HFF-Myc (cell line): ENCODE data around the gene AKAP6.

Experiments
- DNase-seq: peaks from one replicate; pipeline ENCODE4 v3.0.0-alpha.2; 2011; ENCODE audit warnings: low read depth; ENCODE audit errors: extremely low read depth
- H3K4me3 ChIP-seq: replicated peaks from 2 replicates; pipeline ENCODE4 v1.5.1; 2011; ENCODE audit warnings: low read depth, mild to moderate bottlenecking, control low read depth, low read length
- TF ChIP-seq, protein P1 (sequence below): IDR thresholded peaks from 2 replicates; pipeline ENCODE4 v1.5.1; 2012; ENCODE audit warnings: mild to moderate bottlenecking, low read depth, low read length, control low read depth; ENCODE audit errors: missing control alignments

The AKAP6 gene

DNA sequence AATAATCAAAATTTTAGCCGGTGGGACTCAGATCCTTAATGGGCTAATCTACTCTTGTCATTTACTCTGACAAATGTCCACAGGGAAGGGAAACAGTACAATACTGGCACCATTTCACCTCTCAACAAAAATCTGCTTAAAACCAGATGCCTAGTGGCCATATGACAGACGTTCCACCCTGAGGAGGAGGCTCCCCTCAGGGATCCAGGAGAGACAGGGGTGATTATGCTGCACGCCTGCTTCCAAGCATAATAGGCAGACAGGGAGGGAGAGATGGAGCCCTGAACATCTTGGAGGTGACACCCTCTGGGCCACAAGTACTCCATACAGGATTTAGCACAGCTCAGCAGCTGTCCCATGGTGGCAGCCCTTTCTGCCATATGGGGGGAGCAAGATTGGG lies 24.8 kb upstream of the AKAP6 start:
- TF ChIP-seq, protein P1, sequence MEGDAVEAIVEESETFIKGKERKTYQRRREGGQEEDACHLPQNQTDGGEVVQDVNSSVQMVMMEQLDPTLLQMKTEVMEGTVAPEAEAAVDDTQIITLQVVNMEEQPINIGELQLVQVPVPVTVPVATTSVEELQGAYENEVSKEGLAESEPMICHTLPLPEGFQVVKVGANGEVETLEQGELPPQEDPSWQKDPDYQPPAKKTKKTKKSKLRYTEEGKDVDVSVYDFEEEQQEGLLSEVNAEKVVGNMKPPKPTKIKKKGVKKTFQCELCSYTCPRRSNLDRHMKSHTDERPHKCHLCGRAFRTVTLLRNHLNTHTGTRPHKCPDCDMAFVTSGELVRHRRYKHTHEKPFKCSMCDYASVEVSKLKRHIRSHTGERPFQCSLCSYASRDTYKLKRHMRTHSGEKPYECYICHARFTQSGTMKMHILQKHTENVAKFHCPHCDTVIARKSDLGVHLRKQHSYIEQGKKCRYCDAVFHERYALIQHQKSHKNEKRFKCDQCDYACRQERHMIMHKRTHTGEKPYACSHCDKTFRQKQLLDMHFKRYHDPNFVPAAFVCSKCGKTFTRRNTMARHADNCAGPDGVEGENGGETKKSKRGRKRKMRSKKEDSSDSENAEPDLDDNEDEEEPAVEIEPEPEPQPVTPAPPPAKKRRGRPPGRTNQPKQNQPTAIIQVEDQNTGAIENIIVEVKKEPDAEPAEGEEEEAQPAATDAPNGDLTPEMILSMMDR, result no peak
- no peak for DNase-seq
- H3K4me3 ChIP-seq, result no peak overlapping the region

DNA sequence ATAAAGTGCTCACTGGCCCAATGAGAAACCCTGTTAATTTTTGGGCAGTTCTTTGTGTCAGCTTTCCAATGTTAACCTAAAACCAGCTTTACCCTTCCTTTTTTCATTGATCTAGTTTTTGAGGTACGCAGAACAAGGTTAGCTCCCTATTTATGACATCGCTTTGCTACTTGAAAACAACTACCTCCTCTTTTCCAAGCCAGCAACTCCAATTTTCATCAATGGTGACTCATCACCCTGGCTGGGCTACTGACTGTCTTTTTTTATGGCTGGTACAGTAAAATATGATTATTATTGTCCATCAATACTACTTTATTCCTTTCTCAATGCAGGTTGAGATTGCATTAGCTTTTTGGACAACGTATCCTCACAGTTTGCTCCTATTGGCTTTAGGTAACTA lies 22.5 kb upstream of the AKAP6 start:
- H3K4me3 ChIP-seq, result no peak overlapping the region
- TF ChIP-seq, protein P1, result no peak
- DNase-seq, result no peak

DNA sequence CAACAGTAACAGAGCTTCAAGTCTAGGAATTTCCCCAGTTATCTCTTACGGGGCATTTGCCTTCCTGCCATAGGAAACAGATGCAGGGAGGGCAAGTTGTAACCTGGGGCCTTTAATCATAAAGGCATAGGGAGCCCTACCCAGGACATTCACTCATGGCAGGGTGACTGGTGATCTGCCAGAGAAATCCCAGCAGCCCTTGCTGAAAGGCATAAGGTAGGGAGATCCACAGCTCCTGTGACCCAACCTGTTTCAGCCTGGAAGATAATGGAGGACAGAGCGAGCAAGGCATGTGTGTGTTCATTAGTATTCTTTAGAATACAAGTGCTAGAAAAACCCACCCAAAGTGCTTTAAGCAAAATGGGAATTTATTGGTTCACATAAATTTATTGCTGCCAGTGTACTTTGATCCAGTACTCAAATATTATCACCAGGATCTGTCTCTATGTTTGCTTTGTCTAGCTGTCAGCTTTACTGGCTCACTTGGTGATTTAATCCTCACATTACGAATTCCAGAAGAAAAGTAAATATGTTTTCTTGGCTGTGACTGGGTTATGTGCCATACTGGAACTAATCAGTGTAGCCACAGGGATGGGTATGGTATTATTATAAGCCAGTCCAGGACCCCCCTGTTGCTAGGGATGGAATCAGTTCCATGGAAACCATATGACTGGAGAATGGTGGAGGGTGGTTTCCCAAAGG lies 21.1 kb upstream of the AKAP6 start:
- no peak overlapping the region for H3K4me3 ChIP-seq
- TF ChIP-seq, protein P1, result no peak
- no peak for DNase-seq

DNA sequence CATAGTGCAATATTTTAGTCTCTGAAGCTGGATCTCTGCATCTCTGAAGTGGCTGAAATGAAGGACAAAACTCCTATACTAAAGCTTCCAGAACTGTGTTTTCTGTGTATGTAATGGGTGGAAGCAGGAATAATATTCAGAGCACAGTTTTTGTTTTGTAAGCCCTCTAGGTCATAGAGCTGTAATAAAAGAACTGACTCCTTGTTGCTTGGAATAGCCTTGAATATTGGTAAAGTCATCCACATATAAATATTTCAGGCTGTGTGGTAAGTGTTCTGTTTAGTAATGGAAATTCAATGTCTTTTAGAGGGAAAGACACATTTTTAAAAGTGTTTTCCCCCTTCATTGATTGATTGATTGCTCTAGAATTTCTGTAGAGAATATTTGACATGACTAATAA lies 18.2 kb upstream of the AKAP6 start:
- H3K4me3 ChIP-seq, result no peak overlapping the region
- DNase-seq, result no peak
- TF ChIP-seq, protein P1, result no peak

DNA sequence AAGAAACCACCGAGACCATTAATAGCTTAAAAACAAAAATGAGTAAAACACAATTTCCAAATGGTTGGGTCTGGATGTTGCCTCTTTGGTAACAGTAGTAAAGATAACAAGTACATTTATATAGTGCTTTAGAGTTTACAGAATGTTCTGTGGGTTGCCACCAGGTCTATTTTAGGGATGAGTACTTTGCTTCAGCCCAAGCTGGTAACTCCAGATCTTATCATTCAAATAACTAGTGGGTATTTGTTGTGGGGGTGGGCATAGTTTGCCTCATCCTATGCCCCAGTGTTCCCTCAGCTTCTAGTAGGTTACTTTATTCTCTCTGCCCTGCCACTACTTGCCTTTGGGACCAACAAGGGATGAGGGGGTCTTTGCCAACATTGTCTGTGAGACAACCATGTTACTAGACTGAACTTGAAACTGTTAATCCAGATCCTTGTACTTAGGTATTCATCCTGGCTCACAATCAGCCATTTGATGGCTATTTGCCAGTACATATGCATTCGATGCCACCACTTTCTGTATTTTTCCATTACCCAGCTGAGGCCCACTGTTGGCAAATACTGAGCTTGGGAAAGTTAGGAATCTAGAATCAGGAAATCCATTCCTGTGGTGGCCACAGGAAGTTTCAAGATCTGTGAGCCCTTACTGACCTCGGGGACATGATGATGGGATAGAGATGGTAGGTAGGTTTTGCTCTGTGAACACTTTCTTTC lies 17.6 kb upstream of the AKAP6 start:
- DNase-seq, result no peak
- TF ChIP-seq, protein P1, result no peak
- H3K4me3 ChIP-seq, result no peak overlapping the region

DNA sequence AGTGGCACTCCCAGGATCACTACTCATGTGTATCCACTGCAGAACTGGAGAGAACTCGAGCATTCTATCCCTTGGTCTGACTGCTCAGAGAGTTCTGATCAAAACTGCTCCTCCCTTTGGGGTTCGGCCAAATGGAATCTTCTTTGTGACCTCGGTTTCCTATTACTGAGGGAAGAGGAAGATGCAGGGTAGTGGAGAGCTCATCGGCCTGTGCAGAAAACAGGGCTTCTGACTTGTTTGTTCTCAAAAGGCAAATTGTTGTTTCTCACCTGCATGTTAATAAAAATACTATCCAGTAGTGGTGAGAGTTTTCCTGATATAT lies 17.1 kb upstream of the AKAP6 start:
- DNase-seq, result no peak
- no peak overlapping the region for H3K4me3 ChIP-seq
- TF ChIP-seq, protein P1, result no peak
